HG03135 (cell line): ENCODE measurements around the gene KLK6.

ENCODE experiments used
- ATAC-seq: cut with Tn5 transposase; IDR thresholded peaks from one replicate; pipeline ENCODE4 v1.9.1; 2021; ENCODE audit warnings: mild to moderate bottlenecking, moderate library complexity; ENCODE audit not compliant: unreplicated experiment

Gene KLK6

DNA sequence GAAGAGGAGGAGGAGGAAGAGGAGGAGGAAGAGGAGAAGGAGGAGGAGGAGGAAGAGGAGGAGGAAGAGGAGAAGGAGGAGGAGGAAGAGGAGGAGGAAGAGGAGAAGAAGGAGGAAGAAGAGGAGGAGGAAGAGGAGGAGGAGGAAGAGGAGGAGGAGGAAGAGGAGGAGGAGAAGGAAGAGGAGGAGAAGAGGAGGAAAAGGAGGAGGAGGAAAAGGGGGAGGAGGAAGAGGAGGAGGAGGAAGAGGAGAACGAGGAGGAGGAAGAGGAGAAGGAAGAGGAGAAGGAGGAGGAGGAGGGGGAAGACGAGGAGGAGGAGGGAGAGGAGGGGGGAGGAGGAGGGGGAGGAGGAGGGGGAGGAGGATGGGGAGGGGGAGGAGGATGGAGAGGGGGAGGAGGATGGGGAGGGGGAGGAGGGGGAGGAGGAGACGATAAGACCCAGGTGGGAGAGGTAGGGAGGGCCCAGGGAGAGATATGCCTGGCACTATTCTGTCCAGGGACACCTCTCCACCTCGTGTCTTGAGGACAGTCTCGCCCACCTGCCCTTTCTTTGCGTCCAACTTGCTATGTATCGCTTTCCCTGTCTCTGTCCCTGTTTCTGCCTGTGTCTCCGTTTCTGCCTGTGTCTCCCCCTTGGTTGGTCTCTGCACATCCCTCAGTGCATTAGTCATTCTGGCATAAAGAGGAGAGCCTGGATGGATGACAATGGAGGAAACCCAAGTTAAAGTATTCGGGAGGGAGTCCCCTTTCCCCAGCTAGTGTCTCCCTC is 9.5 kb downstream of the KLK6 start:
- ATAC-seq, result no peak

- ATAC-seq, result no peak
Observed at GRCh38 chr19:50957587-50957986, 11.8 kb downstream of the KLK6 start.

- no peak for ATAC-seq
Observed at GRCh38 chr19:50952910-50953309, 16.5 kb downstream of the KLK6 start, which contains the start of gene KLK5. Gene KLK5, minus strand, starts transcription at chr19:50953038. Its CDS starts 381 bp downstream, at chr19:50952657.

- ATAC-seq, result no peak
Observed at GRCh38 chr19:50949861-50950260, 19.5 kb downstream of the KLK6 start.

DNA sequence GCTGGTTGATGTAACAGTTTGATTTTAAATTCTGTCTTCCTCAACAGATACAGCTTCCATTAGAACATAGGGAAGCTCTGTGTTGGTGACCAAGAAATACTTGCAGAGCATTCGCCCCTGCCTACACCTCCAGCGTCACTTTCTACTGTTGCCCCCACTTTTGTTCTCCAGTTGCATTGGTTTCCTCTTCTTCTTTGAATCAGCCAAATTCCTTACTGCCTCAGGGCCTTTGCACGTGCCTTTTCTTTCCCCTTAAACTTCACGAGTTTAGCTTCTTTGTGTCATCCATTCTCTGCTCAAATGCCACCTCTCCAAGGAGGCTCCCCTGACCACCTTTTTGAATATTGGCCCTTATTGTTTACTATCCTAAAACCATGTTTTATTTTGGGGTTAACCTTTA is 22.3 kb downstream of the KLK6 start:
- ATAC-seq, result no peak

- ATAC-seq, result no peak
Observed at GRCh38 chr19:50944795-50945194, 24.6 kb downstream of the KLK6 start.

- ATAC-seq, result no peak
Observed at GRCh38 chr19:50943074-50943828, 26.1 kb downstream of the KLK6 start.

- no peak for ATAC-seq
Observed at GRCh38 chr19:50939596-50939995, 29.8 kb downstream of the KLK6 start.

GRCh38 chr19:50933640-50934039 is 35.8 kb downstream of the KLK6 start:
- ATAC-seq, result no peak

GRCh38 chr19:50932690-50933083 is 36.7 kb downstream of the KLK6 start:
- no peak for ATAC-seq

- no peak for ATAC-seq
Observed at GRCh38 chr19:50932018-50932689, 37.2 kb downstream of the KLK6 start.

DNA sequence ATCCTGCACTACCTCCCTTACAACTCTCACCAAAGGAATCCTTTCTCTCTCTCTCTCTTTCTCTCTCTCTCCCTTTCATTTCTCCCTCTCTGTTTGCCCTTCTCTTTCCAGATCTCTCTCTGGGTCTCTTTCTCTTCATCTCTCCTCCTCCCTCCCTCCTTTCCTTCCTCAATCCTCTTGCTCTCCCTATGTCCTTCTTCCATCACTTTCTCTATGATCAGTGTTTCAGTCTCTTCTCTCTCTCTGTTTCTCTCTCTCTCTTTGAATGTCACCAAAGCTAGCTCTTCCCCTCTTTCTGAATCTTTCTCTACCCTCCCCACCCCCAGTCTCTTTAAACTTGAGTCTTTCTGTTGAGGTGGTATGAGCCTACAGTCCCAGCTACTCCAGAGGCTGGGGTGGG is 38.4 kb downstream of the KLK6 start:
- no peak for ATAC-seq

- no peak for ATAC-seq
Observed at GRCh38 chr19:50928831-50929230, 40.6 kb downstream of the KLK6 start.

GRCh38 chr19:50926144-50926543 is 43.2 kb downstream of the KLK6 start:
- ATAC-seq, result no peak

GRCh38 chr19:50925734-50926133 is 43.7 kb downstream of the KLK6 start:
- no peak for ATAC-seq

DNA sequence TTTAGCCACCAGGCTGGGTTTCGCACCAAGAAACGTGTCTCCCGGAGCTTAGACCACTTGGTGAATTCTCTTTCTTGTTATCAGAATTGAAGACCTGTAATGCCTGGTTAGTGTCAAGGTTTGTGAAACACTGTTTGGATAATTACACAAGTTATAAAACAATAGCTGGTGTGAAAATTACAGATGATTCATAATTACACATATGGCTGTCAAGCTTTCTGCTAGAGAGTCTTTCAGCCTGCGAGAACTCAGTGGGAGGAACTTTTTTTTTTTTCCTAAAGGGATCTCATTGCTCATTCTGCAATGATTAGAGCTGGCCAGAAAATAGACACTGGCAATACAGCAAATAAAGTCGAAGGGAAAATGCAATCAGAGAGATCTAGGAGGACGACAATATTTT is 44.8 kb downstream of the KLK6 start:
- ATAC-seq, result no peak

GRCh38 chr19:50922317-50922853 is 47.0 kb downstream of the KLK6 start:
- peak; percentile 79 for ATAC-seq

DNA sequence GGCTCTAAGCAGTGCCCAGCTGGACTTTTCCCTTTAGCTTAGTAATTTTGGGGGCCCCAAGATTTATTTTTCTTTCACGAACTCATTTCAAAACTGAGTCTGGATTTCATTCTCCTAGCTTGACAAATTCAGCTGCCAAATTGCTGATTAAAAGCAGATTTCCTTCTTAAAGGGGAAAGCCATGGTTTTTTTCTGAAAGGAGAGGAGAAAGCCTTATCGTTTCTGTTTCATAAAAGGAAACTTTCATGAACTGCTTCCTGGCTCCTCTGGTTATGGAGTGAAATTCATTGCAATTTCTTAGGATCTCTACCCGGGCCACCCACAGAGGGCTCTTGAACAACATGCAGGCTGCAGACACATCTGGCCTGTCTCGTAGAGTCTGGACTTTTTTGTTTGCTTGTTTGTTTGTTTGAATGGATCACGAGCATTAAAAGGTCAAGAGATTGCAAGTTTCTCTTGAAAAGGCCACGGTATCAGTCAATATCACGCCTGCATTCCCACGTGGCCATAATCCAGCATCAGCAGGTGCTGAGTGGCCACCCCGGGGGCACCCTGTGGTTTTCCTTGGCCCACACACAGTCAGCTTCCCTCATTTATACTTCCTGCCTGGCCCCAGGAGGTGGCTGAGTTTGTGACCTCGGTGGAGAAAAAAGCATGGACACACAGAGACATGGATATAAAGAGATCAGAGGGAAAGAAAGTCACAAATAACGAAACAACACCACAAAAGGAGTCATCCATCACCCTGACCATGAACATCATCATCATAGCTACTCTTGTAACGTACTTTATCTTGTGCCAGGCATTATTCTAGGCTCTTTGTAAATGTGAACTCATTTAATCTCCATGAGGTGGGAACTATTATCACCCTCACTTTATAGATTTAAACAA is 47.7 kb downstream of the KLK6 start:
- no peak for ATAC-seq

DNA sequence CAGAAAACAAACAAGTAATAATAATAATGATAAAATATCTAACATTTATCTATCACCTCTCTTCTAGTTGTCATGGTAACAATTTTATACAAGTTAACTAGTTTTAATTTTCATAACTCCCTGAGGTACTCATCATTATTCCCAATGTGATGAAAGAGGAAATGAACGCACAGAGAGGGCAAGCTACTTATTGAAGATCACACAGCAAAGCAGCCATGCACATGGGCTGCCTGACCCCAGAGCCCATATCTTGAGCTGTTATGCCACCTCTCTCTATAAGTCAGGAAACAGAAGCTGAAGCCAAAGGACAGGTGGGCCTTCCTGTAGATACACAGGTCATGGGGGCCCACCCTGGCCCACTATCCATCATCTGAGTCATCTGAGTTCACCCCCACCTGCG is 53.3 kb downstream of the KLK6 start:
- no peak for ATAC-seq
